GM23338 (cell line): ENCODE data around the gene TMEM250. TPM values are rescaled to one million over a fixed set of nuclear protein-coding genes. Genes with fewer than 3 reads are reported as not detected.

ENCODE experiments used
- ATAC-seq: fragments of 200-7000 bp; cut with Tn5 transposase; 3 replicates; pipeline ENCODE4 v1.9.1; 2020
- DNase-seq: peaks from one replicate; pipeline ENCODE4 v3.0.0-alpha.2; 2015; ENCODE audit warnings: low spot score
- H2AFZ ChIP-seq: fragments of 200-600 bp; sonication (generic); 2 replicates; pipeline ENCODE4 v1.8.0; 2016; ENCODE audit warnings: antibody characterized with exemption, mild to moderate bottlenecking, moderate library complexity
- H3F3A ChIP-seq: fragments of 200-600 bp; sonication (generic); replicated peaks from 2 replicates; pipeline ENCODE4 v1.8.0; 2017; ENCODE audit warnings: antibody characterized with exemption, mixed run types, low read depth
- H3K27ac ChIP-seq: fragments of 200-600 bp; sonication (generic); 2 replicates; pipeline ENCODE4 v1.6.1; 2016; ENCODE audit warnings: low read depth
- H3K27me3 ChIP-seq: fragments of 200-600 bp; sonication (generic); 2 replicates; pipeline ENCODE4 v1.8.0; 2016; ENCODE audit warnings: mild to moderate bottlenecking, mixed run types, moderate library complexity; ENCODE audit not compliant: insufficient read depth
- H3K36me3 ChIP-seq: fragments of 200-600 bp; sonication (generic); 2 replicates; pipeline ENCODE4 v1.8.0; 2016; ENCODE audit warnings: mild to moderate bottlenecking; ENCODE audit not compliant: insufficient read depth
- H3K4me1 ChIP-seq: fragments of 200-600 bp; sonication (generic); 2 replicates; pipeline ENCODE4 v1.8.0; 2016; ENCODE audit warnings: mild to moderate bottlenecking, moderate library complexity; ENCODE audit not compliant: insufficient read depth
- H3K4me2 ChIP-seq: fragments of 200-600 bp; sonication (generic); 2 replicates; pipeline ENCODE4 v1.7.1; 2017; ENCODE audit warnings: mixed run types
- H3K4me3 ChIP-seq: fragments of 200-600 bp; sonication (generic); 2 replicates; pipeline ENCODE4 v1.6.1; 2016; ENCODE audit warnings: mixed run types
- H3K79me2 ChIP-seq: fragments of 200-600 bp; sonication (generic); replicated peaks from 2 replicates; pipeline ENCODE4 v1.8.0; 2017; ENCODE audit warnings: mild to moderate bottlenecking; ENCODE audit not compliant: insufficient read depth
- H3K9me2 ChIP-seq: fragments of 200-600 bp; sonication (generic); 2 replicates; pipeline ENCODE4 v1.8.0; 2017; ENCODE audit not compliant: insufficient read depth
- H4K20me1 ChIP-seq: fragments of 200-600 bp; sonication (generic); replicated peaks from 2 replicates; pipeline ENCODE4 v1.8.0; 2017; ENCODE audit warnings: mild to moderate bottlenecking; ENCODE audit not compliant: insufficient read depth
- H3K27ac Mint-ChIP-seq: 2 replicates; pipeline ENCODE4 v1.8.0; 2020; ENCODE audit warnings: inconsistent platforms, mild to moderate bottlenecking, moderate library complexity, mixed read lengths
- H3K27me3 Mint-ChIP-seq: 3 replicates; pipeline ENCODE4 v1.8.0; 2022; ENCODE audit warnings: low read depth, mild to moderate bottlenecking, moderate library complexity, mixed read lengths, inconsistent platforms; ENCODE audit not compliant: insufficient read depth, poor library complexity
- H3K36me3 Mint-ChIP-seq: 3 replicates; pipeline ENCODE4 v1.8.0; 2021; ENCODE audit warnings: low read depth, mild to moderate bottlenecking, inconsistent platforms, moderate library complexity, mixed read lengths
- H3K4me1 Mint-ChIP-seq: 3 replicates; pipeline ENCODE4 v1.8.0; 2020; ENCODE audit warnings: mild to moderate bottlenecking, inconsistent platforms, mixed read lengths
- H3K4me3 Mint-ChIP-seq: 3 replicates; pipeline ENCODE4 v1.8.0; 2021; ENCODE audit warnings: moderate library complexity, mild to moderate bottlenecking, inconsistent platforms, mixed read lengths
- H3K9me3 Mint-ChIP-seq: 3 replicates; pipeline ENCODE4 v1.8.0; 2020; ENCODE audit warnings: moderate library complexity, mild to moderate bottlenecking, inconsistent platforms, mixed read lengths
- CTCF ChIP-seq, 2 experiments: fragments of 200-600 bp in 1 of 2; sonication (generic) in 1 of 2; conservative IDR thresholded peaks; 2 replicates each; pipeline versions ENCODE4 v1.5.1 to v1.6.1; 2016 to 2017; ENCODE audit warnings: antibody characterized with exemption in 2 of 2, low read depth in 2 of 2, mild to moderate bottlenecking in 2 of 2, moderate library complexity in 1 of 2
- JUNB ChIP-seq: IDR thresholded peaks from one replicate; pipeline ENCODE4 v1.6.1; 2016; ENCODE audit warnings: antibody characterized with exemption; ENCODE audit not compliant: unreplicated experiment
- NANOG ChIP-seq: IDR thresholded peaks from 2 replicates; pipeline ENCODE4 v1.6.1; 2016; ENCODE audit warnings: antibody characterized with exemption, borderline replicate concordance
- POLR2AphosphoS5 ChIP-seq: IDR thresholded peaks from 2 replicates; pipeline ENCODE4 v1.6.1; 2016; ENCODE audit warnings: antibody characterized with exemption, low read depth
- ZNF462 ChIP-seq: fragments of 250-450 bp; sonication (Bioruptor Pico); IDR thresholded peaks from 2 replicates; pipeline ENCODE4 v1.5.0; 2020; ENCODE audit warnings: mild to moderate bottlenecking, moderate library complexity
- polyA plus RNA-seq: library from polyadenylated mRNA; unstranded; fragments of >200 nt; fragmentation: Nextera tagmentation; extraction: Ambion mirVana; gene quantifications from 2 replicates; pipeline ENCODE4 v1.2.1, GENCODE V29; 2016
- total RNA-seq: library from RNA; depleted of rRNA; stranded (reverse); fragments of >200 nt; shearing (Covaris generic); gene quantifications from 2 replicates; pipeline ENCODE4 v1.2.3, GENCODE V29; 2014

Gene TMEM250
- total and polyA plus RNA-seq, 2 experiments from 2014 or later = 12.2 to 39.2 TPM

- H3F3A ChIP-seq = peaks cover 12% of the 10 kb centered on the region; the same call in 1 of the 2 replicates
- H3K4me3 ChIP-seq = no peak overlapping the region
- H3K27me3 ChIP-seq = no peaks in the 10 kb centered on the region
- DNase-seq (no peak), ATAC-seq (no peak)
- H3K36me3 ChIP-seq = no peaks in the 10 kb centered on the region
- no peaks in the 10 kb centered on the region; the same call in 1 of the 2 replicates for H3K79me2 ChIP-seq
- H3K36me3 Mint-ChIP-seq = peaks cover 11% of the 10 kb centered on the region; the same call in 2 of the 3 replicates
- H3K4me3 Mint-ChIP-seq = no peak overlapping the region; the same call in 2 of the 3 replicates
- no peak overlapping the region for H3K4me2 ChIP-seq
- TF ChIP-seq POLR2AphosphoS5 (no peak), JUNB (no peak), CTCF (conservative IDR thresholded peaks at IDR 0.05; ENCODE audit: low read depth in 2 of 2) (no peak), NANOG (no peak), ZNF462 (CRISPR knock-in tag) (no peak)
- peaks cover 15% of the 10 kb centered on the region for H3K4me1 ChIP-seq
- no peak overlapping the region for H2AFZ ChIP-seq
- H3K27me3 Mint-ChIP-seq = peaks cover 14% of the 10 kb centered on the region
- no peaks in the 10 kb centered on the region; the same call in 1 of the 2 replicates for H4K20me1 ChIP-seq
- peaks cover 13% of the 10 kb centered on the region for H3K4me1 Mint-ChIP-seq
- H3K27ac Mint-ChIP-seq = no peak overlapping the region
- no peaks in the 10 kb centered on the region for H3K9me3 Mint-ChIP-seq
- H3K9me2 ChIP-seq = no peaks in the 10 kb centered on the region
- H3K27ac ChIP-seq = no peak overlapping the region
These were observed 4.1 kb downstream of the TMEM250 start for GRCh38 chr9:136114610-136115009.
